Measurements from ENCODE around the gene GPR39.

GPR39 gene

GRCh38 chr2:132414081-132414480, 2.5 kb upstream of the GPR39 start:
- DNase-seq (ENCODE audit: low read depth in 2 of 2) = no peak

GRCh38 chr2:132415256-132415914, 1.2 kb upstream of the GPR39 start:
- no peak for DNase-seq (ENCODE audit: low read depth in 2 of 2)

GRCh38 chr2:132415915-132416722, 486 bp upstream of the GPR39 start:
- no peak for DNase-seq (ENCODE audit: low read depth in 2 of 2)

- no peak for DNase-seq (ENCODE audit: low read depth in 2 of 2)
Measured at GRCh38 chr2:132417430-132418035, 928 bp downstream of the GPR39 start.

GRCh38 chr2:132419235-132419634, 2.6 kb downstream of the GPR39 start:
- DNase-seq (ENCODE audit: low read depth in 2 of 2) = no peak

GRCh38 chr2:132419941-132420340, 3.3 kb downstream of the GPR39 start:
- DNase-seq (ENCODE audit: low read depth in 2 of 2) = no peak

- no peak for DNase-seq (ENCODE audit: low read depth in 2 of 2)
Measured at GRCh38 chr2:132420816-132421805, 4.5 kb downstream of the GPR39 start.

- DNase-seq (ENCODE audit: low read depth in 2 of 2) = no peak
Measured at GRCh38 chr2:132422736-132423135, 6.1 kb downstream of the GPR39 start.

- no peak for DNase-seq (ENCODE audit: low read depth in 2 of 2)
Measured at GRCh38 chr2:132424526-132425121, 8.0 kb downstream of the GPR39 start.

- DNase-seq (ENCODE audit: low read depth in 2 of 2) = no peak
Measured at GRCh38 chr2:132426033-132426432, 9.4 kb downstream of the GPR39 start.

GRCh38 chr2:132426656-132427055, 10.1 kb downstream of the GPR39 start:
- DNase-seq (ENCODE audit: low read depth in 2 of 2) = no peak

- DNase-seq (ENCODE audit: low read depth in 2 of 2) = no peak
Measured at GRCh38 chr2:132429351-132429750, 12.7 kb downstream of the GPR39 start.

- DNase-seq (ENCODE audit: low read depth in 2 of 2) = no peak
Measured at GRCh38 chr2:132429941-132430573, 13.5 kb downstream of the GPR39 start.

- DNase-seq (ENCODE audit: low read depth in 2 of 2) = no peak
Measured at GRCh38 chr2:132430895-132431294, 14.3 kb downstream of the GPR39 start.

- DNase-seq (ENCODE audit: low read depth in 2 of 2) = no peak
Measured at GRCh38 chr2:132437852-132438669, 21.5 kb downstream of the GPR39 start.

GRCh38 chr2:132438691-132439090, 22.1 kb downstream of the GPR39 start:
- no peak for DNase-seq (ENCODE audit: low read depth in 2 of 2)

GRCh38 chr2:132439703-132440398, 23.2 kb downstream of the GPR39 start:
- no peak for DNase-seq (ENCODE audit: low read depth in 2 of 2)

- DNase-seq (ENCODE audit: low read depth in 2 of 2) = no peak
Measured at GRCh38 chr2:132441051-132441450, 24.4 kb downstream of the GPR39 start.

GRCh38 chr2:132442278-132442677, 25.7 kb downstream of the GPR39 start:
- DNase-seq (ENCODE audit: low read depth in 2 of 2) = no peak

Measured in stimulated activated CD8-positive, alpha-beta memory T cell treated with anti-CD3 and anti-CD28 coated beads, Interleukin-7, amount 100 ng/mL, for 1 hour (primary cell).